H1 (cell line): ENCODE measurements around the gene CCDC102A.

Source experiments
- EP300 ChIP-seq, 2 experiments: IDR thresholded peaks; 1 replicate in 1 of 2; 2 replicates in 1 of 2; pipeline ENCODE4 v1.6.1; 2011 to 2012; ENCODE audit warnings: low read depth in 2 of 2, low read length in 2 of 2, mild to moderate bottlenecking in 2 of 2, borderline replicate concordance in 1 of 2, inconsistent platforms in 1 of 2, moderate library complexity in 1 of 2
- JUND ChIP-seq: IDR thresholded peaks from 2 replicates; pipeline ENCODE4 v1.6.1; 2011; ENCODE audit warnings: mild to moderate bottlenecking, improper control_type of control experiment, low read length
- NRF1 ChIP-seq: IDR thresholded peaks from 2 replicates; pipeline ENCODE4 v1.6.1; 2011; ENCODE audit warnings: mild to moderate bottlenecking, low read depth, low read length, improper control_type of control experiment
- POLR2A ChIP-seq, 2 experiments: IDR thresholded peaks; 1 replicate in 1 of 2; 2 replicates in 1 of 2; pipeline ENCODE4 v1.6.1; 2011; ENCODE audit warnings: low read depth in 2 of 2, low read length in 2 of 2, mild to moderate bottlenecking in 2 of 2; ENCODE audit errors: control extremely low read depth in 1 of 2
- POLR2AphosphoS5 ChIP-seq: IDR thresholded peaks from 2 replicates; pipeline ENCODE4 v1.6.1; 2011; ENCODE audit warnings: low read depth, low read length
- RAD21 ChIP-seq, 2 experiments: IDR thresholded peaks in 1 of 2; conservative IDR thresholded peaks in 1 of 2; 2 replicates each; pipeline ENCODE4 v1.6.1; 2011; ENCODE audit warnings: low read depth in 2 of 2, low read length in 2 of 2, improper control_type of control experiment in 1 of 2, inconsistent platforms in 1 of 2, mild to moderate bottlenecking in 1 of 2, moderate library complexity in 1 of 2
- SP1 ChIP-seq: IDR thresholded peaks from 2 replicates; pipeline ENCODE4 v1.6.1; 2011; ENCODE audit warnings: low read depth, low read length
- SUZ12 ChIP-seq: fragments of 200-600 bp; sonication (generic); IDR thresholded peaks from 2 replicates; pipeline ENCODE4 v1.6.1; 2012; ENCODE audit warnings: mild to moderate bottlenecking, inconsistent platforms, low read length, moderate library complexity, mixed read lengths
- TEAD4 ChIP-seq: IDR thresholded peaks from 2 replicates; pipeline ENCODE4 v1.6.1; 2012; ENCODE audit warnings: low read depth, low read length, inconsistent platforms, mixed read lengths
- TF ChIP-seq, protein P1 (sequence below), 3 experiments: IDR thresholded peaks; 1 replicate in 2 of 3; 2 replicates in 1 of 3; pipeline versions ENCODE4 v1.5.1 to v1.6.1; 2011; ENCODE audit warnings: low read length in 3 of 3, mild to moderate bottlenecking in 3 of 3, inconsistent platforms in 2 of 3, low read depth in 1 of 3, moderate library complexity in 1 of 3; ENCODE audit not compliant: insufficient read depth in 1 of 3; ENCODE audit errors: control extremely low read depth in 1 of 3

GRCh38 chr16:57540906-57541753 is 4.8 kb upstream of the CCDC102A start:
- TF ChIP-seq, protein P1, sequence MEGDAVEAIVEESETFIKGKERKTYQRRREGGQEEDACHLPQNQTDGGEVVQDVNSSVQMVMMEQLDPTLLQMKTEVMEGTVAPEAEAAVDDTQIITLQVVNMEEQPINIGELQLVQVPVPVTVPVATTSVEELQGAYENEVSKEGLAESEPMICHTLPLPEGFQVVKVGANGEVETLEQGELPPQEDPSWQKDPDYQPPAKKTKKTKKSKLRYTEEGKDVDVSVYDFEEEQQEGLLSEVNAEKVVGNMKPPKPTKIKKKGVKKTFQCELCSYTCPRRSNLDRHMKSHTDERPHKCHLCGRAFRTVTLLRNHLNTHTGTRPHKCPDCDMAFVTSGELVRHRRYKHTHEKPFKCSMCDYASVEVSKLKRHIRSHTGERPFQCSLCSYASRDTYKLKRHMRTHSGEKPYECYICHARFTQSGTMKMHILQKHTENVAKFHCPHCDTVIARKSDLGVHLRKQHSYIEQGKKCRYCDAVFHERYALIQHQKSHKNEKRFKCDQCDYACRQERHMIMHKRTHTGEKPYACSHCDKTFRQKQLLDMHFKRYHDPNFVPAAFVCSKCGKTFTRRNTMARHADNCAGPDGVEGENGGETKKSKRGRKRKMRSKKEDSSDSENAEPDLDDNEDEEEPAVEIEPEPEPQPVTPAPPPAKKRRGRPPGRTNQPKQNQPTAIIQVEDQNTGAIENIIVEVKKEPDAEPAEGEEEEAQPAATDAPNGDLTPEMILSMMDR (IDR thresholded peaks at IDR 0.05; ENCODE audit: control extremely low read depth in 1 of 3, insufficient read depth in 1 of 3, low read depth in 1 of 3, low read length in 3 of 3): no peak
- TF ChIP-seq POLR2AphosphoS5 (no peak), POLR2A (IDR thresholded peaks at IDR 0.05; ENCODE audit: control extremely low read depth in 1 of 2, low read depth in 2 of 2, low read length in 2 of 2) (no peak), JUND (no peak), SP1 (no peak), RAD21 (IDR thresholded peaks at IDR 0.05 in 1 of 2, conservative IDR thresholded peaks at IDR 0.05 in 1 of 2; ENCODE audit: low read depth in 2 of 2, low read length in 2 of 2) (no peak), EP300 (IDR thresholded peaks at IDR 0.05; ENCODE audit: borderline replicate concordance in 1 of 2, low read depth in 2 of 2, low read length in 2 of 2) (no peak), SUZ12 (no peak), NRF1 (no peak), TEAD4 (no peak)
